HL-60 (cell line): Measurements from ENCODE around the gene KCNRG.

Experiments
- DNase-seq, 2 experiments: peaks; one replicate each; pipeline ENCODE4 v3.0.0-alpha.2; 2010 to 2020; ENCODE audit warnings: low read depth in 1 of 2, low spot score in 1 of 2
- H3K27ac ChIP-seq: fragments of 250-450 bp; sonication (Bioruptor Pico); replicated peaks from 2 replicates; pipeline ENCODE4 v1.5.1; 2020; ENCODE audit warnings: mild to moderate bottlenecking, moderate library complexity
- H3K27me3 ChIP-seq: fragments of 250-450 bp; sonication (Bioruptor Pico); 2 replicates; pipeline ENCODE4 v1.5.1; 2021; ENCODE audit warnings: mild to moderate bottlenecking, moderate library complexity; ENCODE audit not compliant: insufficient read depth, poor library complexity, severe bottlenecking
- H3K4me3 ChIP-seq: replicated peaks from 2 replicates; pipeline ENCODE4 v1.5.1; 2011; ENCODE audit warnings: mild to moderate bottlenecking, control low read depth, low read length; ENCODE audit not compliant: insufficient read depth
- CTCF ChIP-seq: IDR thresholded peaks from one replicate; pipeline ENCODE4 v1.5.1; 2011; ENCODE audit warnings: low read length, control low read depth, inconsistent platforms; ENCODE audit not compliant: insufficient read depth
- GABPA ChIP-seq: IDR thresholded peaks from 2 replicates; pipeline ENCODE4 v1.6.1; 2012; ENCODE audit warnings: low read depth
- POLR2AphosphoS5 ChIP-seq: IDR thresholded peaks from 2 replicates; pipeline ENCODE4 v1.6.1; 2012; ENCODE audit warnings: low read depth
- SPI1 ChIP-seq: IDR thresholded peaks from 2 replicates; pipeline ENCODE4 v1.6.1; 2012; ENCODE audit warnings: low read depth, mild to moderate bottlenecking, borderline replicate concordance
- TF ChIP-seq, protein P1 (sequence below): IDR thresholded peaks from 2 replicates; pipeline ENCODE4 v1.6.1; 2012; ENCODE audit warnings: low read depth; ENCODE audit not compliant: insufficient replicate concordance

Gene KCNRG

GRCh38 chr13:50012396-50013169, 2.7 kb upstream of the KCNRG start:
- TF ChIP-seq POLR2AphosphoS5 (peak; percentile 15; the same call in 1 of the 2 replicates), GABPA (no peak), CTCF (no peak)
- TF ChIP-seq, protein P1, sequence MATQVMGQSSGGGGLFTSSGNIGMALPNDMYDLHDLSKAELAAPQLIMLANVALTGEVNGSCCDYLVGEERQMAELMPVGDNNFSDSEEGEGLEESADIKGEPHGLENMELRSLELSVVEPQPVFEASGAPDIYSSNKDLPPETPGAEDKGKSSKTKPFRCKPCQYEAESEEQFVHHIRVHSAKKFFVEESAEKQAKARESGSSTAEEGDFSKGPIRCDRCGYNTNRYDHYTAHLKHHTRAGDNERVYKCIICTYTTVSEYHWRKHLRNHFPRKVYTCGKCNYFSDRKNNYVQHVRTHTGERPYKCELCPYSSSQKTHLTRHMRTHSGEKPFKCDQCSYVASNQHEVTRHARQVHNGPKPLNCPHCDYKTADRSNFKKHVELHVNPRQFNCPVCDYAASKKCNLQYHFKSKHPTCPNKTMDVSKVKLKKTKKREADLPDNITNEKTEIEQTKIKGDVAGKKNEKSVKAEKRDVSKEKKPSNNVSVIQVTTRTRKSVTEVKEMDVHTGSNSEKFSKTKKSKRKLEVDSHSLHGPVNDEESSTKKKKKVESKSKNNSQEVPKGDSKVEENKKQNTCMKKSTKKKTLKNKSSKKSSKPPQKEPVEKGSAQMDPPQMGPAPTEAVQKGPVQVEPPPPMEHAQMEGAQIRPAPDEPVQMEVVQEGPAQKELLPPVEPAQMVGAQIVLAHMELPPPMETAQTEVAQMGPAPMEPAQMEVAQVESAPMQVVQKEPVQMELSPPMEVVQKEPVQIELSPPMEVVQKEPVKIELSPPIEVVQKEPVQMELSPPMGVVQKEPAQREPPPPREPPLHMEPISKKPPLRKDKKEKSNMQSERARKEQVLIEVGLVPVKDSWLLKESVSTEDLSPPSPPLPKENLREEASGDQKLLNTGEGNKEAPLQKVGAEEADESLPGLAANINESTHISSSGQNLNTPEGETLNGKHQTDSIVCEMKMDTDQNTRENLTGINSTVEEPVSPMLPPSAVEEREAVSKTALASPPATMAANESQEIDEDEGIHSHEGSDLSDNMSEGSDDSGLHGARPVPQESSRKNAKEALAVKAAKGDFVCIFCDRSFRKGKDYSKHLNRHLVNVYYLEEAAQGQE: no peak
- H3K27me3 ChIP-seq: no peaks in the 10 kb centered on the region
- no peak overlapping the region for H3K4me3 ChIP-seq
- H3K27ac ChIP-seq: no peak overlapping the region
- DNase-seq: no peak

GRCh38 chr13:50014386-50014785, 858 bp upstream of the KCNRG start:
- H3K27ac ChIP-seq: peak overlapping the region; percentile 6
- no peaks in the 10 kb centered on the region for H3K27me3 ChIP-seq
- DNase-seq: no peak
- TF ChIP-seq GABPA (no peak), CTCF (no peak), POLR2AphosphoS5 (no peak), SPI1 (no peak)
- TF ChIP-seq, protein P1: no peak
- H3K4me3 ChIP-seq: no peak overlapping the region

- H3K27me3 ChIP-seq: no peaks in the 10 kb centered on the region
- peak overlapping the region; percentile 59 for H3K27ac ChIP-seq
- H3K4me3 ChIP-seq: no peak overlapping the region
- no peak for DNase-seq
- TF ChIP-seq, protein P1: no peak
- TF ChIP-seq CTCF: no peak
- no peak for TF ChIP-seq POLR2AphosphoS5
Measured at GRCh38 chr13:50015750-50016149, 506 bp downstream of the KCNRG start.
